Medulla oblongata (tissue), 1 donor: ENCODE results near the gene PERCC1.

Experiments used
- DNase-seq: peaks from one replicate; pipeline ENCODE4 v3.0.0-alpha.2; 2015; ENCODE audit errors: extremely low spot score

The PERCC1 gene

GRCh38 chr16:1412847-1413246, 18.0 kb upstream of the PERCC1 start:
- no peak for DNase-seq

- DNase-seq: peak; percentile 38
Measured at GRCh38 chr16:1413684-1414531, 17.0 kb upstream of the PERCC1 start.

GRCh38 chr16:1414532-1415260, 16.2 kb upstream of the PERCC1 start, which contains the start of gene UNKL:
UNKL (minus strand) TSS chr16:1414704; CDS start chr16:1414691, 13 bp downstream.
- DNase-seq: peak; percentile 34

- DNase-seq: no peak
Measured at GRCh38 chr16:1416521-1416941, 14.3 kb upstream of the PERCC1 start.

- no peak for DNase-seq
Measured at GRCh38 chr16:1420111-1420539, 10.8 kb upstream of the PERCC1 start.

GRCh38 chr16:1422076-1422475, 8.8 kb upstream of the PERCC1 start:
- no peak for DNase-seq

- DNase-seq: no peak
Measured at GRCh38 chr16:1424028-1424427, 6.8 kb upstream of the PERCC1 start.

- no peak for DNase-seq
Measured at GRCh38 chr16:1425616-1426370, 5.1 kb upstream of the PERCC1 start.

GRCh38 chr16:1426734-1427471, 4.0 kb upstream of the PERCC1 start:
- DNase-seq: no peak

GRCh38 chr16:1427473-1428461, 3.1 kb upstream of the PERCC1 start:
- DNase-seq: no peak

GRCh38 chr16:1428511-1428910, 2.4 kb upstream of the PERCC1 start:
- DNase-seq: no peak

- DNase-seq: no peak
Measured at GRCh38 chr16:1429012-1429411, 1.9 kb upstream of the PERCC1 start.

- DNase-seq: no peak
Measured at GRCh38 chr16:1429631-1430030, 1.2 kb upstream of the PERCC1 start.

GRCh38 chr16:1430214-1430758, 592 bp upstream of the PERCC1 start:
- no peak for DNase-seq

- no peak for DNase-seq
Measured at GRCh38 chr16:1431497-1432270, 806 bp downstream of the PERCC1 start.

- DNase-seq: no peak
Measured at GRCh38 chr16:1432388-1433262, 1.7 kb downstream of the PERCC1 start.

GRCh38 chr16:1433263-1433560, 2.3 kb downstream of the PERCC1 start:
- no peak for DNase-seq

- no peak for DNase-seq
Measured at GRCh38 chr16:1433756-1434155, 2.9 kb downstream of the PERCC1 start.
